HepG2 (cell line): ENCODE measurements around the gene GFER.

ENCODE experiments used
- CTCF ChIP-seq: sonication (generic); formaldehyde crosslinking; IDR thresholded peaks from 2 replicates; pipeline ENCODE4 v1.5.0; 2020; ENCODE audit warnings: mild to moderate bottlenecking, missing genetic modification reagents, moderate library complexity
- POLR2A ChIP-seq, 2 experiments: IDR thresholded peaks; 2 replicates each; pipeline ENCODE4 v1.6.1; 2011; ENCODE audit warnings: low read depth in 2 of 2, low read length in 2 of 2, mild to moderate bottlenecking in 1 of 2, moderate library complexity in 1 of 2; ENCODE audit not compliant: insufficient read depth in 1 of 2

- TF ChIP-seq CTCF (CRISPR knock-in tag): no peak
- no peak for TF ChIP-seq POLR2A (IDR thresholded peaks at IDR 0.05; ENCODE audit: insufficient read depth in 1 of 2, low read depth in 2 of 2, low read length in 2 of 2)
Measured at GRCh38 chr16:1938910-1939309, 45.1 kb upstream of the GFER start.
